K562 (cell line): ENCODE measurements around the gene GALNT13. TPM values are rescaled to one million over a fixed set of nuclear protein-coding genes. Genes with fewer than 3 reads are reported as not detected.

ENCODE experiments used
- ATAC-seq: fragments of 200-7000 bp; cut with Tn5 transposase; 3 replicates; pipeline ENCODE4 v1.9.1; 2020; ENCODE audit warnings: moderate library complexity
- BruUV-seq: library from RNA; stranded (reverse); fragments of 400-500 nt; replicated peaks from 2 replicates; lab custom pipeline; 2021; lab: Mats Ljungman, UMichigan
- CTCF ChIA-PET: fragments of 300-600 bp; formaldehyde crosslinking; extraction: SDS; loops from one replicate; lab custom pipeline; 2021; ENCODE audit warnings: low intra/inter-chr PET ratio; lab: Yijun Ruan, JAX
- POLR2A ChIA-PET: fragments of 300-600, 350-650 bp; sonication (Branson Sonifier 250); formaldehyde crosslinking; extraction: SDS; loops from one replicate; lab custom pipeline; 2021; ENCODE audit warnings: antibody characterized with exemption, inconsistent platforms; lab: Yijun Ruan, JAX
- DNase-seq, 4 experiments: peaks; one replicate each; pipeline versions ENCODE4 v3.0.0 to v3.0.0-alpha.2; 2011 to 2018; ENCODE audit warnings: low spot score in 3 of 4, mixed read lengths in 3 of 4; ENCODE audit errors: extremely low read depth in 1 of 4
- FAIRE-seq: peaks from 2 replicates; lab custom pipeline; 2011; peaks lifted over from hg19 to GRCh38; lab: Jason Lieb, UNC
- H2AFZ ChIP-seq: 2 replicates; pipeline ENCODE4 v1.6.0; 2011; ENCODE audit warnings: low read depth, low read length, control low read depth, inconsistent platforms
- H3K27ac ChIP-seq: fragments of 200-600 bp; 3 replicates; pipeline ENCODE4 v1.8.0; 2011; ENCODE audit warnings: low read depth, mild to moderate bottlenecking, control low read depth, inconsistent platforms, low read length, moderate library complexity, mixed read lengths; ENCODE audit errors: extremely low read depth
- H3K27me3 ChIP-seq, 2 experiments: fragments of 300-600 bp in 1 of 2; 2 replicates in 1 of 2; 3 replicates in 1 of 2; pipeline versions ENCODE4 v1.6.0 to v1.8.0; 2011; ENCODE audit warnings: inconsistent platforms in 2 of 2, low read length in 2 of 2, mild to moderate bottlenecking in 1 of 2, mixed read lengths in 1 of 2, moderate library complexity in 1 of 2; ENCODE audit not compliant: control insufficient read depth in 2 of 2, insufficient read depth in 2 of 2
- H3K36me3 ChIP-seq: fragments of 300-600 bp; 3 replicates; pipeline ENCODE4 v1.8.0; 2011; ENCODE audit warnings: mild to moderate bottlenecking, low read length, inconsistent platforms; ENCODE audit not compliant: control insufficient read depth, insufficient read depth
- H3K4me1 ChIP-seq, 2 experiments: fragments of 200-600 bp in 1 of 2; replicated peaks in 1 of 2; 2 replicates in 1 of 2; 3 replicates in 1 of 2; pipeline versions ENCODE4 v1.5.1 to v1.8.0; 2011; ENCODE audit warnings: inconsistent platforms in 2 of 2, low read length in 2 of 2, mild to moderate bottlenecking in 1 of 2, mixed read lengths in 1 of 2, moderate library complexity in 1 of 2; ENCODE audit not compliant: control insufficient read depth in 2 of 2, insufficient read depth in 2 of 2
- H3K4me2 ChIP-seq: 2 replicates; pipeline ENCODE4 v1.6.1; 2011; ENCODE audit warnings: low read length, control low read depth, inconsistent platforms, mixed read lengths; ENCODE audit not compliant: insufficient read depth
- H3K4me3 ChIP-seq: fragments of 200-600 bp; sonication (generic), shearing (Covaris generic); 2 replicates; pipeline ENCODE4 v1.5.1; 2016; ENCODE audit warnings: control low read depth, inconsistent platforms
- H3K79me2 ChIP-seq: fragments of 200-600 bp; 3 replicates; pipeline ENCODE4 v1.8.0; 2011; ENCODE audit warnings: low read length, inconsistent platforms; ENCODE audit not compliant: control insufficient read depth, insufficient read depth
- H3K9ac ChIP-seq, 2 experiments: 2 replicates each; pipeline versions ENCODE4 v1.6.0 to v1.6.1; 2011; ENCODE audit warnings: low read depth in 2 of 2, low read length in 2 of 2, control low read depth in 1 of 2, inconsistent platforms in 1 of 2, mild to moderate bottlenecking in 1 of 2, mixed read lengths in 1 of 2; ENCODE audit not compliant: insufficient read depth in 1 of 2
- H3K9me1 ChIP-seq: one replicate; pipeline ENCODE4 v1.6.0; 2011; ENCODE audit warnings: inconsistent platforms, mild to moderate bottlenecking, low read length, moderate library complexity; ENCODE audit not compliant: control insufficient read depth, insufficient read depth
- H3K9me3 ChIP-seq: replicated peaks from 2 replicates; pipeline ENCODE4 v1.5.1; 2011; ENCODE audit warnings: low read depth, low read length, inconsistent platforms; ENCODE audit not compliant: control insufficient read depth, insufficient read depth
- H4K20me1 ChIP-seq: replicated peaks from 2 replicates; pipeline ENCODE4 v1.6.1; 2011; ENCODE audit warnings: low read length, inconsistent platforms, mixed read lengths; ENCODE audit not compliant: control insufficient read depth, insufficient read depth
- ARID3B ChIP-seq: fragments of 250-450 bp; sonication (Bioruptor Pico); IDR thresholded peaks from 2 replicates; pipeline ENCODE4 v1.4.0; 2020; ENCODE audit warnings: borderline replicate concordance
- CREBBP ChIP-seq: IDR thresholded peaks from one replicate; pipeline ENCODE4 v1.6.1; 2012; ENCODE audit warnings: low read depth, mild to moderate bottlenecking, control low read depth, inconsistent platforms, low read length
- EGR1 ChIP-seq: fragments of 450-650 bp; conservative IDR thresholded peaks from 2 replicates; pipeline ENCODE4 v1.6.1; 2017; ENCODE audit warnings: mild to moderate bottlenecking
- ETV5 ChIP-seq: sonication (generic); formaldehyde crosslinking; IDR thresholded peaks from 2 replicates; pipeline ENCODE4 v1.4.0; 2020; ENCODE audit warnings: low read depth, mild to moderate bottlenecking, missing genetic modification reagents
- MBD1 ChIP-seq: fragments of 250-450 bp; sonication (Bioruptor Pico); IDR thresholded peaks from 2 replicates; pipeline ENCODE4 v1.8.0; 2022; ENCODE audit warnings: inconsistent platforms
- MEF2D ChIP-seq: conservative IDR thresholded peaks from 2 replicates; pipeline ENCODE4 v1.6.1; 2016; ENCODE audit warnings: low read depth, missing genetic modification characterization, missing compliant biosample characterization
- STAG1 ChIP-seq: sonication (generic); formaldehyde crosslinking; IDR thresholded peaks from 2 replicates; pipeline ENCODE4 v1.5.0; 2020; ENCODE audit warnings: missing genetic modification reagents, borderline replicate concordance
- ZNF3 ChIP-seq: fragments of 250-450 bp; sonication (Bioruptor Pico); IDR thresholded peaks from 2 replicates; pipeline ENCODE4 v1.5.0; 2021; ENCODE audit warnings: mild to moderate bottlenecking, moderate library complexity
- ZNF311 ChIP-seq: fragments of 250-450 bp; sonication (Bioruptor Pico); IDR thresholded peaks from 2 replicates; pipeline ENCODE4 v1.4.0; 2020; ENCODE audit warnings: mild to moderate bottlenecking, moderate library complexity
- ZNF431 ChIP-seq: sonication (generic); formaldehyde crosslinking; IDR thresholded peaks from 2 replicates; pipeline ENCODE4 v1.8.0; 2022; ENCODE audit warnings: mild to moderate bottlenecking, missing genetic modification reagents
- ZNF766 ChIP-seq: fragments of 200-800 bp; sonication (Bioruptor generic); conservative IDR thresholded peaks from 2 replicates; pipeline ENCODE4 v1.6.1; 2016; ENCODE audit warnings: missing genetic modification characterization, missing compliant biosample characterization
- WGBS: fragments of 100-300 bp; shearing (Covaris generic); methylation state at CpG from one replicate; pipeline ENCODE4 v1.1.6; 2016; ENCODE audit warnings: low coverage, mixed read lengths; ENCODE audit not compliant: insufficient coverage; ENCODE audit errors: missing lambda C conversion rate; 5-methylcytosine and 5-hydroxymethylcytosine counted together
- in situ Hi-C: fragments of 300-500 bp; cut with MboI; formaldehyde crosslinking; loops from 4 replicates; pipeline ENCODE4 v1.15.0; 2018; ENCODE audit warnings: inconsistent platforms, mixed read lengths
- intact Hi-C: fragments of 100-400 bp; cut with micrococcal nuclease; formaldehyde crosslinking; loops from 2 replicates; pipeline ENCODE4 v1.14.2; 2022
- polyA plus RNA-seq, 8 experiments: library from polyadenylated mRNA; depleted of rRNA in 4 of 8; stranded (reverse) in 5 of 8; unstranded in 3 of 8; fragments of >200 nt; fragmentation: Nextera tagmentation in 2 of 8; fragmentation: Illumina TruSeq in 1 of 8; extraction: Ambion mirVana in 2 of 8; extraction: Trizol in 1 of 8; gene quantifications; 2 replicates each; pipeline versions ENCODE4 v1.2.1 to v1.2.3, GENCODE V29; 2011 to 2014; ENCODE audit warnings: inconsistent platforms in 1 of 8, missing spikeins in 1 of 8
- total RNA-seq, 7 experiments: library from RNA; depleted of rRNA in 6 of 7; stranded (reverse); fragments of >200 nt in 6 of 7; fragmentation: Illumina TruSeq in 2 of 7; extraction: Trizol in 2 of 7; gene quantifications; 2 replicates each; pipeline versions ENCODE4 v1.2.1 to v1.2.3, GENCODE V29; 2011 to 2021; ENCODE audit warnings: low replicate concordance in 1 of 7

GALNT13 gene
- total and polyA plus RNA-seq, 9 of the 15 experiments (the other 6 are each of a cell fraction or from before 2014, with no cell fraction given): not detected

- no peak for DNase-seq
- H3K9ac ChIP-seq: no peak overlapping the region
- 0% methylated on average over 3 of the region's 3 CpGs for WGBS
- H3K9me1 ChIP-seq: no peaks in the 10 kb centered on the region
- no peak overlapping the region for H3K4me2 ChIP-seq
- H3K4me3 ChIP-seq: no peak overlapping the region
- H3K27me3 ChIP-seq: no peaks in the 10 kb centered on the region
- no peaks in the 10 kb centered on the region for H4K20me1 ChIP-seq
- POLR2A ChIA-PET: no interaction called here
- in situ Hi-C loops: no loop called here
- TF ChIP-seq STAG1 (CRISPR knock-in tag) (no peak), ETV5 (no peak), ZNF311 (CRISPR knock-in tag) (no peak), CREBBP (no peak)
- TF ChIP-seq, all 486 proteins: peak for 0
- H2AFZ ChIP-seq: no peak overlapping the region
- ATAC-seq: no peak
- H3K79me2 ChIP-seq: no peaks in the 10 kb centered on the region
- no peaks in the 10 kb centered on the region for H3K9me3 ChIP-seq
- H3K27ac ChIP-seq: no peak overlapping the region
- no peaks in the 10 kb centered on the region for H3K4me1 ChIP-seq
- intact Hi-C loops: no loop called here
- FAIRE-seq: no peak
- no TSS peak for BruUV-seq
- CTCF ChIA-PET: no interaction called here
- H3K36me3 ChIP-seq: no peaks in the 10 kb centered on the region
Observed at GRCh38 chr2:153940511-153940910, 68.8 kb downstream of the GALNT13 start.

GRCh38 chr2:153944800-153945199 lies 73.1 kb downstream of the GALNT13 start:
- no peak for FAIRE-seq
- in situ Hi-C loops: no loop called here
- CTCF ChIA-PET: no interaction called here
- TF ChIP-seq ARID3B (no peak), MBD1 (CRISPR knock-in tag) (no peak), EGR1 (no peak), ZNF431 (no peak), ZNF766 (CRISPR knock-in tag) (no peak), ZNF3 (CRISPR knock-in tag) (no peak), MEF2D (tag) (no peak)

More at GRCh38 chr2:153944800-153945199, 73.1 kb downstream of the GALNT13 start:
- BruUV-seq: no TSS peak
- DNase-seq (no peak), ATAC-seq (no peak)
- POLR2A ChIA-PET: no interaction called here
- H3K9me1 ChIP-seq: no peaks in the 10 kb centered on the region
- intact Hi-C loops: no loop called here
- no peak overlapping the region for H2AFZ ChIP-seq
- no peaks in the 10 kb centered on the region for H3K36me3 ChIP-seq
- H3K4me3 ChIP-seq: no peak overlapping the region
- no peaks in the 10 kb centered on the region for H3K4me1 ChIP-seq
- H3K9me3 ChIP-seq: no peaks in the 10 kb centered on the region; the same call in 1 of the 2 replicates
- H3K9ac ChIP-seq: no peak overlapping the region
- H3K27me3 ChIP-seq: no peaks in the 10 kb centered on the region
- H3K79me2 ChIP-seq: no peaks in the 10 kb centered on the region
- WGBS: under 1% methylated on average over 8 of the region's 8 CpGs
- no peak overlapping the region for H3K4me2 ChIP-seq
- no peaks in the 10 kb centered on the region for H4K20me1 ChIP-seq
- no peak overlapping the region for H3K27ac ChIP-seq
